GM21528 (cell line): ENCODE data around the gene TEP1.
"Not testable (repeated sequence)": the region's sequence is repeated elsewhere in the genome, so short reads cannot be mapped to it uniquely, and the experiment has no call there.

Experiments
- ATAC-seq: cut with Tn5 transposase; IDR thresholded peaks from one replicate; pipeline ENCODE4 v1.9.1; 2021; ENCODE audit warnings: mild to moderate bottlenecking, moderate library complexity; ENCODE audit not compliant: unreplicated experiment, low FRiP score

Gene TEP1

DNA sequence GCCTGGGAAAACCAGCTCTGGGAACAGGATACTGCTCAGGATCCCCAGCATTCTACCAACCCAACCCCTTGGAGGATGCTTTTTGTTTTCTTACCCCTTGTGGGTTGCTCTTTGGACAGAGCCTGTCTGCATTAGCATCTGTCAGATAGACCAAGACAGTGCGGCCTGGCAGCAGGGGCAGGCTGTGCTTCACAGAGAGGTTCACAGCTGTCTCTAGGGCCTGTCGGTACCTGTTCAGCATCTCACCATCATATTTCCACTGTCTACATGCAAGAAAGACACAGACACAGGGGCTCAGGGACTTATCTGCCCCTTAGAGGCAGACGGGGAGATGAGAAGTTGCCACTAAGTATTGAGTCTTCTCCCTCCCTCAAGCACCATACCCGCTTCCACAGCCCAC lies 21.8 kb downstream of the TEP1 start:
- no peak for ATAC-seq

DNA sequence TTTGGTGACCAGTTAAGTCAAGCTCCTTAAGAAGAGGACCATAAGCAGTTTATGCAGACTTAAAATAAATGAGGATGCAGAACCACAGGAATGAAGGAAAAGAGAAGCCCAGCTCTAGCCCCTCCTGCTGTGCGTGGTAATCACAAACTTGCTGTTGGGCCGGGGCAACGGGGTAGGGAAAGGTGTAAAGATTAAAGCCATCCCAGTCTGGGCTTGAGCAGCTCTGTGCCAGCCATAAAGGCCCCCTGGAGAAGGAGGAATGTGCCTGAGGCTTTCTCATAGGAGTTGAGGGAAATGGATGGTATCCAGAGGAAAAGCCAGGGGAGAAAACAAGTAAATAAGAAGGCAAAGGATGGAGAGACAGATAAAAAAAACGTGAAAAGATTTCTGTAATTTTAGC lies 25.1 kb downstream of the TEP1 start:
- ATAC-seq: no peak

DNA sequence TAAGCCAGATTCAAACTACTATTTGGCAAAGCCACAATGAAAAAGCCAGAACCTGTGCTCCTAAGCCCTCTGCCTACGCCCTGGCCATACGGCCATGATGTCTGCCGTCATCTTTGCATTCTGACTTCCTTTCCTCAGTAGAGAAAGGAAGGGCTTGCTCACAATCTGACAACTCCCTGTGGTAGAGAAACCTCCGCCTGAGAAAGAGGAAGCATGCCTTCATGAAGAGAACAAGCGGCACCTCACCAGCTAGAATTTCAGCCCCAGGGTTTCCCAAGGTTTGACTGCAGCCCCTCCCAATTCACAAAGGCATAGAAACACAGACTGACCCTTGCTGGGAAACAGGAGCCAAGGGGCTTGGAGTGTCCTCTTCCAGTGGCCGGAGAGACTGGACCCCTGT lies 25.7 kb downstream of the TEP1 start:
- ATAC-seq: no peak

DNA sequence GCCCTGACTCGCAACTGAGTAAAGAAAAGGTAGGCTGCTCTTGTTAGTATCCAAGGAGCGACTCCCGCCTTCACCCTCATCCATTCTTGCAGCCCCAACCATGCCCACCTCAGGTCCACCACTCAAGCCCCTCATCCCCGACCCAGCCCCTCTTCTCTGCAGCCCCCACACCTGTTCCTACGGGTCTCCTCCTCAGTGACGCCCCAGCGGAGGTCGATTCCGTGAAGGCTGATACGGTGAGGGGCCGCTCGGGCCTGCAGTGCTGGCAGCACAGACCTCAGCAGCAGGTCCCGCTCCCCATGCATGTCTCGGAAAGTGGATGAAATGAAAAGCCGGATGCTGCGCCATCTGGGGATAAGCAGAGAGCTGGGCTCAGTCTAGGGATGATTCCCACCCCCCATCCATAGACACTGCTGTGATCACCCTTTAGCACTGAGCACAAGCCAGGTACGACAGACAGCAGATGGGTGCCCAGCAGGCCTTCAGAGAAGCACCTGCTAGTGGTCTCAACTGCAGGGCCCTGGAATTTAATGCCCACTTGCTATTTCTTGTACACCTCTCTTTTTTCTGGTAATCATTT lies 26.9 kb downstream of the TEP1 start:
- ATAC-seq: no peak

DNA sequence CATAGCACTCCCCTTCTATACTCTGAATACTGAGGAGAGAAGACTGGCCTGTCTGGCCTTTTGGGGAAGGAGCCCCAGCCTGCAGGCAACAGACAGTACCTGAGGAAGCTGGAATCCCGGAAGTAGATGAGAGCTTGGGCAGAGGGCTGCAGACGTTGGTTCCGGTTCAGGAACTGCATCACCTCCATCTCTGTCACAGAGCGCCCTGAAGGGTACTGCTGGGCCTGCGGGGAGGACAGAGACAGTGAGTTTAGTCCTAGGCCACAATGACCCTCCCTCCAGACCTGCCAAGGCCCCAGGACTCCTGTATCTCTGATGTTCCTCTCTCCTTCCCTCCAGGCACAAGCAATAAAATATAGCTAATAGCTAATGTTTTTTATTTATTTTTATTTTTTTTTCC lies 28.4 kb downstream of the TEP1 start:
- ATAC-seq: no peak

DNA sequence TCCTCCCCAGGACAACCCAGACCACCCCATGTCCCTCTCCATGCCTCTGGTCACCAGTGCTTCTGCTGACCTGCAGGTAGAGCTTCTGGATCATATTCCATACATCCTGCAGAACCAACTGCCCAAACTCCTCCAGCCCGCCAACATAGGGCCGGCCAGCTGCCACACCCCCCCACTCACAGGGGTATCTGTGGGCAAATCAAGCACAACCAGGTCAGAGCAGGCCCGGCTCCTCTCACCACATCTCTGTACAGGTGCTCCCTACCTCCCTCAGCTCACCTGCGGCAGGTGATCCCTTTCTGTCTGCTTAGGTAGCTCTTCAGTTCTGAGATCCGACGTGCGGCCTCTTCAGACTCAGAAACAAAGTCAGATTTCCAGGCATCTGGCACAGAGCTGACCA lies 29.0 kb downstream of the TEP1 start:
- no peak for ATAC-seq

DNA sequence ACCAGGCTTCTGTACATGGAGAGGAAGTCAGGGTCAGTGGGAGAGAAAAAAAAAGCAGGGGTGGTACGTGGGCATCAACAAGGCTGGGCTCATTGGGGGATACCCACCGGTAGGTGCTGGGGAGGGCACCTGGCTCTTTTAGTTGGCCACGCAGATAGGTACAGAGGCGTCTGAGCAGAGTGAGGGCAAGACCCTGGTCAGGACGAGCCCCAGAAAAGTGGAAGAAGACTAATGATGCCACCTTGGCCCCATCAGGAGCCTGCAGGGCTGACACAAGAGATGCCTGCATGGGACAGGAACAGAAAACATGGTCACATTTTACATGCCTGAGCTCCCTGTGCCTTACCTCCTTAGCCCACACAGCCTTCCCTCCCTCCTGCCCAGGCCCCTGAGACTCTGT lies 29.7 kb downstream of the TEP1 start:
- ATAC-seq: no peak

DNA sequence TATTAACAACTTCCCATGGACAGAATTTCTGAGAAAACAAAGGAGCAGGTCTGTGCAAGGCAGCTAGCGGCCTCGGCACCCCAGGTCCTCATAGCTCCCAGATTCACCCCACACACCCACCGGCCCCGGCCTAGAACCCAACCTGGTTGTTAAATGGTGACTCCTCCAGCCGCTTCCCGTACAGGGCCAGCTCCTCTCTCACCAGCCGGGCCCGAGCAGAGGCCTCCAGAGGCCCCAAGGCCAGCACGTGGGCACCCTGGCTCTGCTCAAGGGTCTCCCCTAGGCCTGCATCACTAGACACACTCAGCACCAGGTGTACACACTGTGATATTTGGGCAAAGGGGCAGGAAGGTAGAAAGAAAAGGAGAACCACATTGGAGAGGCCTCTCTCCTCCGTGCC lies 30.3 kb downstream of the TEP1 start:
- no peak for ATAC-seq

DNA sequence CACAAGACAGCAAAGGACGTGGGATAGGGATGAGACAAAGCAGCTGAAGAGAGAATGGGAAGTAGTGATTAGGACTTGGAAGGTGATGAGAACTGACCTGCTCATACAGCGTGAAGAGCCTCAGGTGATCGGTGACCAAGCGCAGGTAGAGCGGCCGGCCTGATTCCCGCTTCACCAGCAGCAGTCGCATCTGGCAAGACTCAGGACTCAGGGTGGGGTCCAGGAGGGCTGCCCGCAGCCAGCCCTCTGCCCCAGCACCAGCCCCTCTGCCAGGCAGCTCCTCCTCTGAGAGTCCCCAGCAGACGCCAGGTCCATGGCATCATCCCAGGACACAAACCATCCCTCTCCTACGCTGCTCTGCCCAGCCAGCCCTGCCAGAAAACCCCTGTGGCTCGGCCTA lies 30.8 kb downstream of the TEP1 start:
- ATAC-seq: no peak

DNA sequence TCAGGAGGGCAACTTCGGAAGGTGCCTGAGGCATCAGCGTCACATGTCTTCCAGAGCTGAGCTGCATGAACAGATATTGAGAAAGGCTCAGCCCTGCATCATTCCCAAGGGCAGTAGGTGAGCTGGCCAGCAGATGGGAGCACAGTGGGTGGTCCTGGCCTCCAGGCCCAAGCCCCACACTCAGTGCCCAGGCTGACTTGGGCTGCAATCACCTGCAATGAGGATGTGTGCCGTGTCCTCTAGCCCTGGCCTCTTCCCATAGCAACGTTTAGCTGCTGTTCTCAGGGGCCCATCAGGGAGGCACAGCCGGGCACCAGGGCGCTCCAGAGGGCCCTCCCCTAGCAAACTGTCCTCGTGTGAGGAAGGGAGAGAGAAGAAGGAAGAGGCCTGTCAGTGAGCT lies 32.0 kb downstream of the TEP1 start:
- no peak for ATAC-seq

DNA sequence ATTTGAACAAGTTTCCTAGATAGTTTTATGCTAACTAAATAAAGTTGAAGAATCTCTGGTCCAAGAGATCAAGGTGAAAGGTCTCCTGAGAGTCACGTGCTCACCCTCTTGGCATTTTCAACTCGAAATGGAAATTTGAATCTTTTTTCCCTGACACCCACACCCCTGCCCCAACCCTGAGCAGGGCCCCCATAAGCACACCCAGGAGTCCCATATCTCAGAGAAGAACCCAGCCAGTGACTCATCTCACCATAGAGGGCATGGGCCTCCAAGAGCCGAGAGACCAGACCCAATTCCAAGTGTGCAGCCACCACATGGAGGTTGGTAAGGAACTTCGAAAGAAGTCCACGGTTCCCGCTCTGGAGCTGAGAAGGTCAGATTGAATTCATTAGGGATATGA lies 32.6 kb downstream of the TEP1 start:
- ATAC-seq: no peak

DNA sequence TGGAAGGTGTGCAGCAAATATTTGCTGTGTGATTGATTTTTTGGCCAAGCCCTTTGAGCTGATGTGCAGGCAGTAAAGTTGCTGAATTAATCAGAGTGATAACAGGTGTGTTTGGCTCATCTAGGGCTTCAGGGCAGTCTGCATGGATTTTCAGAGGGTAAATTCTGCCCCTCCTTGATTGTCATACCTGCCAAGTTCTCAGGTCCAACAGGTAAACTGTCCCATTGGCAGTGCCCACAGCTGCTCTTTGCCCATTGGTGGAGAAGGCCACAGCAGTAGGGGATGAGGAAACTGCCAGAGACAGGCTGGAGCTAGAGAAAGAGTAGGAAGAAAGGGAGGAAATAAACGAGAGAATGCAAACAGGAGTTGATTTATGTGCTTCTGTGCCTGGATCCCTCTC lies 33.6 kb downstream of the TEP1 start:
- no peak for ATAC-seq

DNA sequence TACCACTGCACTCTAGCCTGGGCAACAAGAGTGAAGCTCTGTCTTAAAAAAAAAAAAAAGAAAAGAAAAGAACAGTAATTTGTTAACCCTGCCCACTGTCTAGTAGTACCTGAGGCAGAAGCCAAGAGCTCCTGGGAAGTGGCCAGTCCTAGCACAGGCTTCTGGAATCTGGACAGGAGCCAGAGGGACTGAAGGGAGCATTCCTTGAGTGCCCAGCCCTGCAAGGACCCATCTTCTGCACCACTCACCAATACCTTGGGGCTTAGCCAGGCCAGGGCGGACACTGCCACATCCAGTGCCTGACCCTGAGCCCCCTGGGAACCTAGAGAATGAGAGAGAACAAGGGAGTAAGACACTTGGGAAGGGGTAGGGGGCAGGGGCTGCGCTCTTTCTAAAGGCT lies 36.1 kb downstream of the TEP1 start:
- no peak for ATAC-seq

DNA sequence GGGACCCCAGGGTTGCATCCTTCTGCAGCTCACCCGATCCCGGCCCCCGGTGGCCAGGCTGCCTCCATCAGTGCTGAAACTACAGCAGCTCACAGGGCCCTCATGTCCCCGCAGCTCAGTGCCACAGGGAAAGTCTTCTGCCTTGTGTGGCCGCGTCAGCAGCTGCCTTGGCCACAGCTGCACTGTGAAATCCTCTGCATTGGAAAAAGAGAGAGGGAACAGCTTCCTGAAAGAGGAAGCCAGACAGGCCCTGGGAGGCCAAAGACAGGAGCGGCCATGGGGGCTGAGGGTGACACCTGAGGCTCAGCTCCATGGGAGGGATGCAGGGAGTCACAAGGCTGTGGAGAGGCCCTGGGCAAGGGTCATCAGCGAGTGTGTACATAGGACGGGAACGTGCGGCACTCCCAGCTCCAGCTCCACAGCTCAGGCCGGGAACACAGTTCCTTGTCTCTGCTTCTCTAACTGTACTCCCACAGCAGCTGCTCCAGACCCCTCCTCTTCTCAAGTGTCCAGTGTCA lies 37.2 kb downstream of the TEP1 start:
- no peak for ATAC-seq

DNA sequence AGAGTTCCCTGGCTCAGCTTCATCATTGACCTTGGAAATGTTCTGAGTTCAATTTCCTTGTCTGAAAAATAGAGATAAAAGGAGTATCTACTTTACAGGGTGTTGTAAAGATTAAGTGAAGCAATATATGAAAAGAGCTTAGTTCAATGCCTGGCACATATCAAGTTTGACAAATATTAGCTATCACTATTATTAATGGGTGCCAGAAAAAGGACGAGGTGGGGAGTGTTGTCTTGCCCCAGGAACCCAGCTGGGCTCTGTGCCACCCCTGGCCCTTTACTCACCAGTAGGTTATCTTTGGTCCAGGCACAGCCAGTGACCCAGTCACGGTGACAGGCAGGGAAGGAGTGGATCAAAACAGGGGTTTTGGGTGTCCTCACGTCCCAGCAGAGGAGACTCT lies 37.8 kb downstream of the TEP1 start:
- ATAC-seq: no peak

DNA sequence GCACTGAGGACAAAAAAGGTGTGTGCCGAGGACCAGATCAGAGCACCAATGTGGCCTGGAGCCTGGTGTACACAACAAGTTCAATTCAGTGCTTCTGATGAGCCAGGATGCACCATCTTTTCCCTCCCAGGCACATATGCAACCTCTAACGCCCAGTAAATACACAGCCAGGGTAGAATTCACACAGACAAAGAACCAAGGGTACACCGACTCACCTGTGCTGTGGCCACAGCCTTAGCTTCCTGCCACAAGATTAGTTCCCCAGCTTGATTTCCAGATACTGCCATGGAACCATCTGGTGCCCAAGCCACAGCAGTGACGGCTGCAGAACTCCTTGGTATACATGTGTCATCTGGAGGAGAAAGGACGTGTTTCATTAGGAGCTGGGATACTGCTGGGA lies 40.5 kb downstream of the TEP1 start:
- no peak for ATAC-seq

DNA sequence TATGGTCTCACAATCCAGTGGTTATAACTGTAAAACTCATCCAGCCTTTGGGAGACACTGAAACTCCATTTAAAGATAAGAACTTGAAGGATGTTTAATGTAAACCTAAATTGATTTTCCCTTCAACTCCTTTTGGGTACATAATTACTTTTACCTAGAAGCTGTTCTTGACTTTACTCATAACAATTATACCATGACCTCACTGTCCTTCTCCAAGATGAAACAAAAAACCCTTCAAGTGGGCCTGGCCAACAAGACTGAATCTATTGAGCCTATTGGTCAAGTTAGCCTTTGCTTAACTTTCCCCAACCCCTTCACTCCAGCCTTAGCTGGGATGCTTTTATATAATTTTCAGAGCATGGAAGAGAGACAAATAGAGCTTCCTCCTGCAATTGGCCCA lies 47.4 kb downstream of the TEP1 start:
- no peak for ATAC-seq

DNA sequence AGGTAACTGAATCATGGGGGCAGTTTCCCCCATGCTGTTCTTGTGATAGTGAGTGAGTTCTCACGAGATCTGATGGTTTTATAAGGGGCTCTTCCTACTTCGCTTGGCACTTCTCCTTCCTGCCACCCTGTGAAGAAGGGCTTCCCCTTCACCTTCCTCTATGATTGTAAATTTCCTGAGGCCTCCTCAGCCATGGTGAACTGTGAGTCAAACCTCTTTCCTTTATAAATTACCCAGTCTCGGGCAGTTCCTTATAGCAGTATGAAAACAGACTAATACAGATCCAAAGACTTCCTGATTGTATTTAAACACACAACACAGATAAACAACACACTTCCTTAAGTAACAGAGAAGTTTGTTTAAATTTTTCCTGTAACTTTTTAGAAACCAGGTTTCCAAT lies 54.8 kb downstream of the TEP1 start:
- not testable (repeated sequence) for ATAC-seq

DNA sequence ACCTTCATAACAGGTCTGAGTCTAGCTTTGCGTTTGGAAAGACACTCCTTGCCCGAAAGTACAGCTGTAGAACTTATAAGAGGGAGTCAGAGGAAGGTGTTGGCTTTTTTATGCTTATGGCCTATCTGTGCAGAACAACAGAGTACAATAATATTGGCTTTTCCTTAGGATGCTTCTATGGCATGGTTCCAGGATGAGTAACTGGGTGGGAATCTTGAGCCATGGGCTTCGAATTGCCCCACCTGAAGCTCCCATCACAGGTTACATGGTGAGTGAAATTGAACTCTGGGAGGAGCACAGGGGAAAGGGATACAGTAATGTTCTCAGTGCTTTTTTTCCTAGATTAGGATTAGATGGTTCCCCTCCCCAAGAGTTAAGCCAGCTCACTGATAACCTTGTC lies 56.9 kb downstream of the TEP1 start:
- no peak for ATAC-seq

DNA sequence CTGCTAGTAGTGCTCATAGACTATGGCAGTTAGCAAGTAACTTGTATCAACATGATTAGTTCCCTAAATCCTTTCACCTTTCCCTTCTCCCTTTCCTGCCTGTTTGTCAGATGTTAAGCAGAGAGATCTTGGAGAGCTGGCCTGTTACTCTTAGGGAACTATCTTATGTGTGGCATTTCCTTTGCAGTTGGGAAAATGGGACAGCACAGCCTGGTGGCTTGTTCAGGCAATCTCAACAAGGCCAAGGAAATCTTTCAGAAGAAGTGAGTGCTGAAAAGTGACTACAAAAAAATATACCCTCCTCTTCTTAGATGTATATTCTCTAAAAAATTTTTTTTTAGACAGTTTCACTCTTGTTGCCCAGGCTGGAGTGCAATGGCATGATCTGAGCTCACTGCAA lies 62.4 kb downstream of the TEP1 start:
- ATAC-seq: no peak

DNA sequence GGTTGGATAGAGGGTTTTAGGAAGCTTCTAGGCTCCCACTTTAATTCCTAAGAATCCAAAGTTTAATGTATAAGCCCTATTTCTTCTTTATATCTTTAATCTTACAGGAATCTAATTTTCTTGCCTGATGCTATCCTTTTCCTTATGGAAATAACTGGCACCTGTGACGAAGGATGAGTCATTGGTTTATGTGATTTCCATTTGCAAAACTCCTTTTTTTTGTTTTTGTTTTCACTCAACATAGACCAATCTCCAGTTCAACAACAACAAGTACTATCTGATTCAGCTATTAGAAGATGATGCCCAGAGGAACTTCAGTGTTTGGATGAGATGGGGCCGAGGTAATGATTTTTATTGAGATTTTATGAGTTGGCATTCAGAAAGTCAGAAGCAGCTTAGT lies 63.0 kb downstream of the TEP1 start:
- no peak for ATAC-seq

DNA sequence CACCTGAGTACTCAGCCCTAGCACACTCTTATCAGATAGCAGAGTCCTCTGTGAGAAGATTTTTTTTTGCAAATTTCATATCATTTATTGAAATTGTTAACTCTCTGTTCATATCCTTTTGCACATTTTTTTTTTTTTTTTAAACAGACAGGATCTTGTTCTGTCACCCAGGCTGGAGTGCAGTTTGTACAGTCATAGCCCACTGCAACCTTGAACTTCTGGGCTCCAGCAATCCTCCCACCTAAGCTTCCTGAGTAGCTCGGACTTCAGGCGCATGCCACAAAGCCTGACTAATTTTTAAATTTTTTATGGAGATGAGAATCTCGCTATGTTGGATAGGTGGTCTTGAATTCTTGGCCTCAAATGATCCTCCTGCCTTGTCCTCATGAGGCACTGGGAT lies 65.6 kb downstream of the TEP1 start:
- ATAC-seq: no peak

DNA sequence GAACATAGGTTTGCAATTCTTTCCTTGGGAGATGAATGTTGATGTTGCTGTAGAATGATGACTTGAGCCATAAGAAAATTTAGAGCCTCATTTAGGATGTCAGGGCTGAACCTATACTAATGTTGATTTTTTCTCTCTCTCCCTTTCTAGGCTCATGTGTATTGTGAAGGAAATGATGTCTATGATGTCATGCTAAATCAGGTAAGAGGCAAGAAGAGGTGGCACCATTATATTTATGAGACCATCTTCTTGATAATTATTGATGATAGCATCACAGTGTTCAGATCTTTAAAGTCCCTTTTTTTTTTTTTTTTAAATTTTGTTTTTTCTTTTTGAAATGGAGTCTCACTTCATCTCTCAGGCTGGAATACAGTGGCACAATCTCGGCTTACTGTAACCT lies 66.6 kb downstream of the TEP1 start:
- no peak for ATAC-seq
